Hepatocyte (in vitro differentiated cells): ENCODE results near the gene ZNF710.

Source experiments
- EZH2phosphoT487 ChIP-seq: fragments of 200-600 bp; sonication (generic); IDR thresholded peaks from one replicate; pipeline ENCODE4 v1.6.1; 2018; ENCODE audit warnings: antibody characterized with exemption, mild to moderate bottlenecking, low read depth, moderate library complexity; ENCODE audit not compliant: unreplicated experiment, severe bottlenecking
- TF ChIP-seq, protein P1 (sequence below): fragments of 200-600 bp; sonication (generic); IDR thresholded peaks from 2 replicates; pipeline ENCODE4 v1.5.1; 2016; ENCODE audit warnings: antibody characterized with exemption, mild to moderate bottlenecking; ENCODE audit not compliant: poor library complexity

DNA sequence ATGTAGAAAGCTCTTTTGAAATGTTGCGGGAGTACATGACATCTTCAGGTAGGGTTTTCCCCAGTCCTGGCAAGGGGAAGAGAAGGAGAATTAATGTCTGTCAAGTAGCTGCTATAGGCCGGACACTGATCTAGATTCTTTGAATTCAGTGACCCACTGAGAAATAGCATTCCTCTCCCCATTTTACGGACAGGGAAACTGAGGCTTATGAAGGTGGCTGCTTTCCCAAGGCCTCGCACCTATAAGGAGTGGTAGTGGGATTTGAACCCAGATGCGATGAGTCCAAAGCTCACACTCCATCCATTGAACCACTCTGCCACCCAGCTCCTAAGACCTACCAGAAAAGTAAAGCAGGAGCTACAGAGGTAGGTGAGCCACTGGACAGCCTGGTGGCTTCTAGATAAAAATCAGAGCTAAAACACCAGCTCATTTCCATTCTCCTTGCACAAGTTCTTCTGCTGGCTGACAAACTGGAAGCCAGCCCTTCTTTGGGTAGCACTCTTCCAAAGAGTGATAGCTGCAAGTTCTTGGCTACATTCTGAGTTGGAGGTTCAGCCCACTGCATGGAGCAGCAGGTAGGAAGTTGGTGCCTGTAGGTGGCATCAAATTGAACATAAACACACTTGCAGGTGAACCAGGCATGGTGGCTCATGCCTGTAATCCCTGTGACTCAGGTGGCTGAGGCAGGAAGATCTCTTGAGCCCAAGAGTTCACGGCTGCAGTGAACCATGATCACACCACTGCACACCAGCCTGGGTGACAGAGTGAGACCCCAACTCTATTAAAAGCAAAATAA is 22.0 kb downstream of the ZNF710 start:
- TF ChIP-seq, protein P1, sequence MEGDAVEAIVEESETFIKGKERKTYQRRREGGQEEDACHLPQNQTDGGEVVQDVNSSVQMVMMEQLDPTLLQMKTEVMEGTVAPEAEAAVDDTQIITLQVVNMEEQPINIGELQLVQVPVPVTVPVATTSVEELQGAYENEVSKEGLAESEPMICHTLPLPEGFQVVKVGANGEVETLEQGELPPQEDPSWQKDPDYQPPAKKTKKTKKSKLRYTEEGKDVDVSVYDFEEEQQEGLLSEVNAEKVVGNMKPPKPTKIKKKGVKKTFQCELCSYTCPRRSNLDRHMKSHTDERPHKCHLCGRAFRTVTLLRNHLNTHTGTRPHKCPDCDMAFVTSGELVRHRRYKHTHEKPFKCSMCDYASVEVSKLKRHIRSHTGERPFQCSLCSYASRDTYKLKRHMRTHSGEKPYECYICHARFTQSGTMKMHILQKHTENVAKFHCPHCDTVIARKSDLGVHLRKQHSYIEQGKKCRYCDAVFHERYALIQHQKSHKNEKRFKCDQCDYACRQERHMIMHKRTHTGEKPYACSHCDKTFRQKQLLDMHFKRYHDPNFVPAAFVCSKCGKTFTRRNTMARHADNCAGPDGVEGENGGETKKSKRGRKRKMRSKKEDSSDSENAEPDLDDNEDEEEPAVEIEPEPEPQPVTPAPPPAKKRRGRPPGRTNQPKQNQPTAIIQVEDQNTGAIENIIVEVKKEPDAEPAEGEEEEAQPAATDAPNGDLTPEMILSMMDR = no peak
- TF ChIP-seq EZH2phosphoT487 = no peak
